ENCODE data around the gene AOC3. TPM values are rescaled to one million over a fixed set of nuclear protein-coding genes. Genes with fewer than 3 reads are reported as not detected.
"Not testable (repeated sequence)": the region's sequence is repeated elsewhere in the genome, so short reads cannot be mapped to it uniquely, and the experiment has no call there.

AOC3 gene
- total RNA-seq, 2 donors from 2014 or later, result 1.8 to 2.7 TPM

DNA sequence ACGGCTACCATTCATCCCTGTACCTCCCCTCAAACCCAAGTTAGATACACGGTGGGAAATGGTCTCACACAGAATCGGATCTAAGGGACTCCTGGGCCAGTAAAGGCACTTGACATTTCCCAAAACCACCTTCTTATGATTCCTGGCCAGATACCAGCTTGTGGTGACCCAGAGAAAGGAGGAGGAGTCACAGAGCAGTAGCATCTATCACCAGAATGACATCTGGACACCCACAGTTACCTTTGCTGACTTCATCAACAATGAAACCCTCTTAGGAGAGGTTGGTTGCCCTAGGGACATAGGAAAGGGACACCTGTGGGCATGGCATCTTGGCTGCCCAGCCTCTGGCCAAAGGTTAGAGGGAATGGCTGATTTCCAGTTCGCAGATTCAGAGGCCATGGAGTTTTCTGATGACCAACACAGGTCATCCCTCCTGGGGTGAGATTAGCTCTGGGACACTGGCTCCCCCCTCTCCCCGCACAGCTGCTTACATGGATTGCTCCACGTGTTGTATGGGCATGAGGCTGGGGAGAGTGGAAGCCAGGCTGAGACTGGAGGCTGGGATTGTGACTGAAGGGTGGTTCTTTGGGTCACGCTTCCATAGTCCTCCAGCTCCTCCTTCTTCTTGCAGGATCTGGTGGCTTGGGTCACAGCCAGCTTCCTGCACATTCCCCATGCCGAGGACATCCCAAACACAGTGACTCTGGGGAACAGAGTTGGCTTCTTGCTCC is 1.4 kb upstream of the AOC3 start:
- H3K27ac Mint-ChIP-seq, result no peak overlapping the region
- H3K4me1 Mint-ChIP-seq (ENCODE audit: low read depth in 2 of 2), result peaks cover 14 to 22% of the 10 kb centered on the region in 2 donors
- no peak overlapping the region for H3K4me3 Mint-ChIP-seq
- no peak for ATAC-seq
- peaks cover 0 to 9% of the 10 kb centered on the region in 2 donors for H3K27me3 Mint-ChIP-seq
- no peaks in the 10 kb centered on the region for H3K36me3 Mint-ChIP-seq
- H3K9me3 Mint-ChIP-seq, result no peaks in the 10 kb centered on the region
- no peak for DNase-seq (ENCODE audit: low spot score)

DNA sequence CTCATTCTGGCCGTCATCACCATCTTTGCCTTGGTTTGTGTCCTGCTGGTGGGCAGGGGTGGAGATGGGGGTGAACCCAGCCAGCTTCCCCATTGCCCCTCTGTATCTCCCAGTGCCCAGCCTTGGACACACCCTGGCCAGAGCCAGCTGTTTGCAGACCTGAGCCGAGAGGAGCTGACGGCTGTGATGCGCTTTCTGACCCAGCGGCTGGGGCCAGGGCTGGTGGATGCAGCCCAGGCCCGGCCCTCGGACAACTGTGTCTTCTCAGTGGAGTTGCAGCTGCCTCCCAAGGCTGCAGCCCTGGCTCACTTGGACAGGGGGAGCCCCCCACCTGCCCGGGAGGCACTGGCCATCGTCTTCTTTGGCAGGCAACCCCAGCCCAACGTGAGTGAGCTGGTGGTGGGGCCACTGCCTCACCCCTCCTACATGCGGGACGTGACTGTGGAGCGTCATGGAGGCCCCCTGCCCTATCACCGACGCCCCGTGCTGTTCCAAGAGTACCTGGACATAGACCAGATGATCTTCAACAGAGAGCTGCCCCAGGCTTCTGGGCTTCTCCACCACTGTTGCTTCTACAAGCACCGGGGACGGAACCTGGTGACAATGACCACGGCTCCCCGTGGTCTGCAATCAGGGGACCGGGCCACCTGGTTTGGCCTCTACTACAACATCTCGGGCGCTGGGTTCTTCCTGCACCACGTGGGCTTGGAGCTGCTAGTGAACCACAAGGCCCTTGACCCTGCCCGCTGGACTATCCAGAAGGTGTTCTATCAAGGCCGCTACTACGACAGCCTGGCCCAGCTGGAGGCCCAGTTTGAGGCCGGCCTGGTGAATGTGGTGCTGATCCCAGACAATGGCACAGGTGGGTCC is 607 bp downstream of the AOC3 start:
- not testable (repeated sequence) for H3K4me3 Mint-ChIP-seq; H3K27me3 Mint-ChIP-seq; H3K36me3 Mint-ChIP-seq; H3K9me3 Mint-ChIP-seq; H3K4me1 Mint-ChIP-seq (ENCODE audit: low read depth in 2 of 2); DNase-seq (ENCODE audit: low spot score); H3K27ac Mint-ChIP-seq; ATAC-seq

DNA sequence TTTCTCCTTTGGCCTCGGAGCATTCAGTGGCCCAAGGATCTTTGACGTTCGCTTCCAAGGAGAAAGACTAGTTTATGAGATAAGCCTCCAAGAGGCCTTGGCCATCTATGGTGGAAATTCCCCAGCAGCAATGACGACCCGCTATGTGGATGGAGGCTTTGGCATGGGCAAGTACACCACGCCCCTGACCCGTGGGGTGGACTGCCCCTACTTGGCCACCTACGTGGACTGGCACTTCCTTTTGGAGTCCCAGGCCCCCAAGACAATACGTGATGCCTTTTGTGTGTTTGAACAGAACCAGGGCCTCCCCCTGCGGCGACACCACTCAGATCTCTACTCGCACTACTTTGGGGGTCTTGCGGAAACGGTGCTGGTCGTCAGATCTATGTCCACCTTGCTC is 1.4 kb downstream of the AOC3 start:
- Mint-ChIP-seq H3K9me3 (no peaks in the 10 kb centered on the region), H3K36me3 (no peaks in the 10 kb centered on the region), H3K4me3 (no peak overlapping the region), H3K27ac (no peak overlapping the region), H3K27me3 (peaks cover 0 to 9% of the 10 kb centered on the region in 2 donors), H3K4me1 (ENCODE audit: low read depth in 2 of 2) (no peaks in the 10 kb centered on the region)
- DNase-seq (ENCODE audit: low spot score) (no peak), ATAC-seq (no peak)

DNA sequence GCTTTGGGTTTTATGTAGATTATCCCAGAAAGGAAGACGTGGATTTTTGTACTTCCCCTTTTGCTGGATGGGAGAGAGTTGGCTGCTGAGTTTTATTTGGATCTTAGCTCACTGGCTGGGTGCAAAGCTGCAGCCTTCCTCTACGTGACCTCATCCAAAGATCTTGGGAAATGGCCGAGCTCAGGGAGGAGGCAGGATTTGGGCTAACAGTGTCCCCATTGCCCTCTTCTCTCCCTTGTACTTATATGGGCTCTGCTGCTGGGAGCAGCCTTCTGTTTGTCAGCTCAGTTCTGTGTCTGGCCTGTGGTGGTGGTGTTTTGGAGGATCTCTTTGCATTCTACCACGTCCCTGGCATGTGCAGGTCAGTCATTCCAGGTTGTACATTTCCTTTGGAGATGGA is 2.0 kb downstream of the AOC3 start:
- no peak for DNase-seq (ENCODE audit: low spot score)
- Mint-ChIP-seq H3K27me3 (peaks cover 0 to 9% of the 10 kb centered on the region in 2 donors), H3K9me3 (no peaks in the 10 kb centered on the region), H3K36me3 (no peaks in the 10 kb centered on the region), H3K4me3 (no peak overlapping the region), H3K4me1 (ENCODE audit: low read depth in 2 of 2) (no peaks in the 10 kb centered on the region), H3K27ac (no peak overlapping the region)
- no peak for ATAC-seq

GRCh38 chr17:42853597-42853967 is 2.6 kb downstream of the AOC3 start:
- Mint-ChIP-seq H3K27me3 (peaks cover 0 to 9% of the 10 kb centered on the region in 2 donors), H3K4me3 (no peak overlapping the region), H3K9me3 (no peaks in the 10 kb centered on the region), H3K27ac (no peak overlapping the region), H3K36me3 (no peaks in the 10 kb centered on the region), H3K4me1 (ENCODE audit: low read depth in 2 of 2) (no peaks in the 10 kb centered on the region)
- ATAC-seq (no peak), DNase-seq (ENCODE audit: low spot score) (no peak)

GRCh38 chr17:42853968-42854790 is 3.2 kb downstream of the AOC3 start:
- H3K4me1 Mint-ChIP-seq (ENCODE audit: low read depth in 2 of 2), result no peaks in the 10 kb centered on the region
- H3K27ac Mint-ChIP-seq, result no peak overlapping the region
- peaks cover 0 to 9% of the 10 kb centered on the region in 2 donors for H3K27me3 Mint-ChIP-seq
- H3K9me3 Mint-ChIP-seq, result no peaks in the 10 kb centered on the region
- H3K4me3 Mint-ChIP-seq, result no peak overlapping the region
- no peak for DNase-seq (ENCODE audit: low spot score)
- no peaks in the 10 kb centered on the region for H3K36me3 Mint-ChIP-seq
- no peak for ATAC-seq

DNA sequence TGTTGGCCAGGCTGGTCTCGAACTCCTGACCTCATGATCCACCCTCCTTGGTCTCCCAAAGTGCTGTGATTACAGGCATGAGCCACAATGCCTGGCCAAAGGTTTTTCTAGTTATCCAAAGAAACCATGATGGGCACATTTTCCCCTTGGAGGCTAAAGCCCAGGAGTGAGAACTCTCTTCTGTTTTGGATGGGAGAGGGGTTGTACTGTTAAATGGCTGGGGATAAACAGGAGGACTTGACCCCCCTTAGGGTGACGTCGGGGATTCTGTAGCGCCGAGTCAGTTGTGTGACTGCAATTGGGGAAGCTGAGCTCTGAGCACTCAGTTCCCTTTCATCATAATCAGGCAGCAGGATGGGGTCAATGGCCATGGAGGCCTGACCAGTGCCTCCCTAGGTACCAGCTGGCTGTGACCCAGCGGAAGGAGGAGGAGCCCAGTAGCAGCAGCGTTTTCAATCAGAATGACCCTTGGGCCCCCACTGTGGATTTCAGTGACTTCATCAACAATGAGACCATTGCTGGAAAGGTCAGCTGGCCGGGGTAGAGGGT is 4.1 kb downstream of the AOC3 start:
- peaks cover 0 to 8% of the 10 kb centered on the region in 2 donors for H3K27me3 Mint-ChIP-seq

DNA sequence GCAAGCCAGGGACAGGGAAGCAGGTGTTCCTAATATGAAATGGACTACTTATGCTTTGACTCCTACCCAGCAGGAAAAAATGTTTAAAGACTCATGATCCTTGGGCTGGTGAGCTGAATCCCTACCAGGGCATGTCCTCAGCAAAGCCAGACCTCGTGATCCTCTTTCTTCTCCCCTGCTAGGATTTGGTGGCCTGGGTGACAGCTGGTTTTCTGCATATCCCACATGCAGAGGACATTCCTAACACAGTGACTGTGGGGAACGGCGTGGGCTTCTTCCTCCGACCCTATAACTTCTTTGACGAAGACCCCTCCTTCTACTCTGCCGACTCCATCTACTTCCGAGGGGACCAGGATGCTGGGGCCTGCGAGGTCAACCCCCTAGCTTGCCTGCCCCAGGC is 5.1 kb downstream of the AOC3 start:
- not testable (repeated sequence) for H3K36me3 Mint-ChIP-seq; ATAC-seq; H3K9me3 Mint-ChIP-seq; H3K4me1 Mint-ChIP-seq (ENCODE audit: low read depth in 2 of 2); H3K27ac Mint-ChIP-seq; H3K27me3 Mint-ChIP-seq; H3K4me3 Mint-ChIP-seq; DNase-seq (ENCODE audit: low spot score)

More for the DNA sequence above, 4.1 kb downstream of the AOC3 start:
- ATAC-seq, result no peak
- DNase-seq (ENCODE audit: low spot score), result no peak
- H3K4me3 Mint-ChIP-seq, result no peak overlapping the region
- H3K9me3 Mint-ChIP-seq, result no peaks in the 10 kb centered on the region
- H3K4me1 Mint-ChIP-seq (ENCODE audit: low read depth in 2 of 2), result no peaks in the 10 kb centered on the region
- no peak overlapping the region for H3K27ac Mint-ChIP-seq
- H3K36me3 Mint-ChIP-seq, result no peaks in the 10 kb centered on the region

DNA sequence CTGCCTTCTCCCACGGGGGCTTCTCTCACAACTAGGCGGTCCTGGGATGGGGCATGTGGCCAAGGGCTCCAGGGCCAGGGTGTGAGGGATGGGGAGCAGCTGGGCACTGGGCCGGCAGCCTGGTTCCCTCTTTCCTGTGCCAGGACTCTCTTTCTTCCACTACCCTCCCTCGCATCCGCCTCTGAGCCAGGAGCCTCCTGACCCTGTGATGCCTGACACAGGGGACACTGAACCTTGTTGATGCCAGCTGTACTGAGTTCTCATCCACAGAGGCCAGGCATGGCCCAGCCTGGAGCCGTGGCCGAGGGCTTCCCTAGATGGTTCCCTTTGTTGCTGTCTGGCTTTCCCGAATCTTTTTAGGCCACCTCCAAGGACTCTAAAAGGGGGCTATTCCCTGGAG is 5.5 kb downstream of the AOC3 start:
- not testable (repeated sequence) for H3K27ac Mint-ChIP-seq; H3K4me3 Mint-ChIP-seq; H3K4me1 Mint-ChIP-seq (ENCODE audit: low read depth in 2 of 2); DNase-seq (ENCODE audit: low spot score); H3K9me3 Mint-ChIP-seq; H3K36me3 Mint-ChIP-seq; H3K27me3 Mint-ChIP-seq
- peak in 1 of 2 donors; percentile 32 for ATAC-seq

- Mint-ChIP-seq H3K9me3 (no peaks in the 10 kb centered on the region), H3K36me3 (no peaks in the 10 kb centered on the region), H3K27me3 (peaks cover 0 to 5% of the 10 kb centered on the region in 2 donors), H3K4me1 (ENCODE audit: low read depth in 2 of 2) (no peaks in the 10 kb centered on the region), H3K4me3 (no peak overlapping the region), H3K27ac (peak overlapping the region in 1 of 2 donors; percentile 45)
- no peak for ATAC-seq
- no peak for DNase-seq (ENCODE audit: low spot score)
Observed at GRCh38 chr17:42857389-42857788, 6.4 kb downstream of the AOC3 start.

DNA sequence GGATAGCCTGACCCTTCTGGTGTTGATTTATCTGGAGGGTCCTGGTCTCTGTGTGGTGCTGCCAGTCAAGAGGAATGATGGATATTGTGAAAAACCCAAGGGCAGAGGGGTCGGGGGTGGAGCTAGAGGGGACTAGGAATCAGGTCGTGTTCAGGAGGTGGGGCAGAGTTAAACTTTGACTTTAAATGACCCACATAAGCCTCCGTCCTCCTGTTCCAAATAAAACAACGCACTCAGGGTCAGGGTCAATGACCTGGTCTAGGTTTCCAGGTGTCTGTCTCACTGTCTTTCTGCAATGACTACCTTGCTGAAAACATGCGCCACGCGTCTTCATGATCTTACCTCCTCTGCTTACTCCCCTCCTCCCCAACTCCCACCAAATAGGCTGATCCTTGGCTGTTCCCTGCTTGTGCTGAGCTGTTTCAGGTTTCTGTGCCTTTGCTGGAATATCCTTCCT is 14.7 kb downstream of the AOC3 start:
- H3K9me3 Mint-ChIP-seq, result no peaks in the 10 kb centered on the region
- no peaks in the 10 kb centered on the region for H3K36me3 Mint-ChIP-seq
- no peaks in the 10 kb centered on the region for H3K4me1 Mint-ChIP-seq (ENCODE audit: low read depth in 2 of 2)
- H3K27ac Mint-ChIP-seq, result no peak overlapping the region
- DNase-seq (ENCODE audit: low spot score) (peak; percentile 35), ATAC-seq (no peak)
- H3K27me3 Mint-ChIP-seq, result peaks cover 17 to 36% of the 10 kb centered on the region in 2 donors
- H3K4me3 Mint-ChIP-seq, result no peak overlapping the region

DNA sequence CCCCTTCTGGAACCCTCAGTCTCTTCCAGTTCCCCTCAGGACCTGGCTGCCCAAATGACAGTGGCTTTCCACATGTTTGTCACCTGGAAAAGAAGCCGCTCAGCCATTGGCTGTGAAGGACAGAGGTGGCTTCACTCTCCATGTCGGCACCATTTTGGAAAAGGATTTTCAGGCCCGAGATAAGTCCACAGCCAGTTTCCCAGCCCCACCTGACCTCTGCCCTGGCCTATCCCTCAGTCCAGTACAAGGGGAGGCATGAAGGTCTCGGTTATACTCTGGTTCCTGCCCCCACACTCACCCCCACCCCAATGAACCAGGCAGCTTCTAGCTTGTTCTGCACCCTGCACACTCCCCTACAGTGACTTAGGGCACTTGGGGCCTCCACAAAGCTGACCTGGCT is 15.2 kb downstream of the AOC3 start:
- Mint-ChIP-seq H3K4me1 (ENCODE audit: low read depth in 2 of 2) (no peaks in the 10 kb centered on the region), H3K4me3 (no peak overlapping the region), H3K27me3 (peaks cover 17 to 37% of the 10 kb centered on the region in 2 donors), H3K36me3 (no peaks in the 10 kb centered on the region), H3K27ac (no peak overlapping the region), H3K9me3 (no peaks in the 10 kb centered on the region)
- DNase-seq (ENCODE audit: low spot score) (no peak), ATAC-seq (no peak)

Data from natural killer cell treated with Interleukin-12 subunit alpha and Interleukin-12 subunit beta and Interleukin-15 and Interleukin-18, amount 100 ng/mL, for 72 hours (primary cell).